Upper lobe of right lung (tissue), 1 donor: Measurements from ENCODE around the gene MRPL46. TPM values are rescaled to one million over a fixed set of nuclear protein-coding genes. Genes with fewer than 3 reads are reported as not detected.

Experiments used
- ATAC-seq: fragments of 200-7000 bp; cut with Tn5 transposase; one replicate; pipeline ENCODE4 v1.9.1; 2020; ENCODE audit warnings: mild to moderate bottlenecking, moderate library complexity
- DNase-seq: peaks from one replicate; pipeline ENCODE4 v3.0.0-alpha.2; 2020
- H3K27ac ChIP-seq: fragments of 200-600 bp; one replicate; pipeline ENCODE4 v1.8.0; 2022
- H3K27me3 ChIP-seq: fragments of 200-600 bp; one replicate; pipeline ENCODE4 v1.8.0; 2022; ENCODE audit warnings: mild to moderate bottlenecking
- H3K36me3 ChIP-seq: fragments of 200-600 bp; one replicate; pipeline ENCODE4 v1.8.0; 2022
- H3K4me1 ChIP-seq: fragments of 200-600 bp; one replicate; pipeline ENCODE4 v1.8.0; 2022
- H3K4me3 ChIP-seq: fragments of 200-600 bp; one replicate; pipeline ENCODE4 v1.8.0; 2022; ENCODE audit warnings: mild to moderate bottlenecking
- H3K9me3 ChIP-seq: fragments of 200-600 bp; one replicate; pipeline ENCODE4 v1.8.0; 2022
- CTCF ChIP-seq: fragments of 200-600 bp; IDR thresholded peaks from one replicate; pipeline ENCODE4 v1.8.0; 2022; ENCODE audit warnings: antibody characterized with exemption
- intact Hi-C: fragments of 100-400 bp; cut with DNase I; formaldehyde crosslinking; loops from one replicate; pipeline ENCODE4 v1.11.0; 2022
- total RNA-seq: library from RNA; stranded (reverse); fragmentation: NEBNext Ultra II Directional; extraction: Animal tissue kit (Norgen Biotek cat#: 25700); gene quantifications from one replicate; pipeline ENCODE4 v1.2.1, GENCODE V29; 2021
- donor health status: DM: no; HTN: yes; CAD: no; lungs with severe emphysema.

MRPL46 gene
- total RNA-seq, 1 donor from 2014 or later: 17.0 TPM

GRCh38 chr15:88450125-88450798 is 16.9 kb downstream of the MRPL46 start:
- Histone ChIP-seq H3K4me1 (peaks cover 9% of the 10 kb centered on the region), H3K36me3 (no peaks in the 10 kb centered on the region), H3K9me3 (no peaks in the 10 kb centered on the region), H3K27ac (no peak overlapping the region), H3K27me3 (peaks cover 14% of the 10 kb centered on the region), H3K4me3 (no peak overlapping the region)
- ATAC-seq: peak; percentile 66
- intact Hi-C loops: no loop called here
- DNase-seq: no peak
- TF ChIP-seq CTCF: peak; percentile 55

GRCh38 chr15:88449581-88449980 is 17.6 kb downstream of the MRPL46 start:
- intact Hi-C loops: no loop called here
- Histone ChIP-seq H3K4me3 (no peak overlapping the region), H3K27ac (no peak overlapping the region), H3K4me1 (peaks cover 2% of the 10 kb centered on the region), H3K9me3 (no peaks in the 10 kb centered on the region), H3K36me3 (no peaks in the 10 kb centered on the region), H3K27me3 (peaks cover 14% of the 10 kb centered on the region)
- ATAC-seq: no peak
- no peak for DNase-seq
- no peak for TF ChIP-seq CTCF

- DNase-seq (no peak), ATAC-seq (no peak)
- intact Hi-C loops: no loop called here
- Histone ChIP-seq H3K36me3 (no peaks in the 10 kb centered on the region), H3K9me3 (no peaks in the 10 kb centered on the region), H3K27ac (no peak overlapping the region), H3K27me3 (peaks cover 14% of the 10 kb centered on the region), H3K4me3 (no peak overlapping the region), H3K4me1 (no peaks in the 10 kb centered on the region)
- TF ChIP-seq CTCF: no peak
These were observed 18.2 kb downstream of the MRPL46 start for GRCh38 chr15:88448991-88449461.

GRCh38 chr15:88447741-88448140 is 19.4 kb downstream of the MRPL46 start:
- no peak for ATAC-seq
- Histone ChIP-seq H3K9me3 (no peaks in the 10 kb centered on the region), H3K4me3 (no peak overlapping the region), H3K27ac (no peak overlapping the region), H3K27me3 (peaks cover 14% of the 10 kb centered on the region), H3K36me3 (no peaks in the 10 kb centered on the region), H3K4me1 (no peaks in the 10 kb centered on the region)
- no peak for DNase-seq
- no peak for TF ChIP-seq CTCF
- intact Hi-C loops: no loop called here

GRCh38 chr15:88447206-88447605 is 20.0 kb downstream of the MRPL46 start:
- Histone ChIP-seq H3K27me3 (peaks cover 14% of the 10 kb centered on the region), H3K4me1 (no peaks in the 10 kb centered on the region), H3K36me3 (no peaks in the 10 kb centered on the region), H3K4me3 (no peak overlapping the region), H3K27ac (no peak overlapping the region), H3K9me3 (no peaks in the 10 kb centered on the region)
- DNase-seq (no peak), ATAC-seq (no peak)
- no peak for TF ChIP-seq CTCF
- intact Hi-C loops: no loop called here
